Kasumi-1 (cell line): ENCODE data around the gene PALD1.

Experiments used
- DNase-seq, 2 experiments: peaks; one replicate each; lab custom pipeline; 2025; lab: John Stamatoyannopoulos, UW

PALD1 gene

DNA sequence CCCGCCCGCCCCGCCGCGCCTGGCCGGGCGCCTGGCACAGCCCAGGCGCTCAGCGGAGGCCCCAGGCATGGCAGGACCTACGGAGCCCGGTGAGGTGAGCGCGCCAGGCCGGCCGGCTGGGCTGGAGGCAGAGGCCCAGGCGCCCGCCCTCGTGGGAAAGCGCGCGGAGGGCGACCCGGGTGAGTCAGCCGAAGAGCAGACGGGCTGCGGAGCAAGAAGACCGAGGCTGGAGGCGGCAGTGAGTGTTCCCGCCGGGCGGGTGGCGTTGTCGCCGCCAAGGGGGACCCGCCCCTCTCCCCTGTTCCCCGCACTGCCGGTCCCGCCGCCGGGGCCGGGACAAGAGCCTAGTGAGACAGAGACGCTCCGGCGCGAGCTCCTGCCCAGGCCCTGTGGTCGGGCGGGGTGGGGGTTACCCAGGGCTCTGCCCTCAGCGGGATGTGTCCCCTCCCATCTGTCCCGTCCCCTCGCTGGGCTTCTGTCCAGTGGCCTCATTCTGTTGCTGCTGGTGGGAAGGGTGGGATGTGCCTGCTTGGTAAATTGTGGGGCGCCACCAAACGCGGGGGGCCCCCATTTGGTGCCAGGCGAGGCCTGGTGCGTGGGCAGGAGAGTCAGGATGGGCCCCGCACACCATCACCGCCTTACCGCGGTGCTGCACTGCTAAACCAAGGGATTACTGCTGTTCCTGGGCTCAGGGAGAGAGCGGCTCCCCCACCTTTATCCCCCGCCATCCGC is 20.1 kb upstream of the PALD1 start:
- peak in 1 of 2 experiments; percentile 30 for DNase-seq

GRCh38 chr10:70459061-70459773 is 19.4 kb upstream of the PALD1 start:
- no peak for DNase-seq

DNA sequence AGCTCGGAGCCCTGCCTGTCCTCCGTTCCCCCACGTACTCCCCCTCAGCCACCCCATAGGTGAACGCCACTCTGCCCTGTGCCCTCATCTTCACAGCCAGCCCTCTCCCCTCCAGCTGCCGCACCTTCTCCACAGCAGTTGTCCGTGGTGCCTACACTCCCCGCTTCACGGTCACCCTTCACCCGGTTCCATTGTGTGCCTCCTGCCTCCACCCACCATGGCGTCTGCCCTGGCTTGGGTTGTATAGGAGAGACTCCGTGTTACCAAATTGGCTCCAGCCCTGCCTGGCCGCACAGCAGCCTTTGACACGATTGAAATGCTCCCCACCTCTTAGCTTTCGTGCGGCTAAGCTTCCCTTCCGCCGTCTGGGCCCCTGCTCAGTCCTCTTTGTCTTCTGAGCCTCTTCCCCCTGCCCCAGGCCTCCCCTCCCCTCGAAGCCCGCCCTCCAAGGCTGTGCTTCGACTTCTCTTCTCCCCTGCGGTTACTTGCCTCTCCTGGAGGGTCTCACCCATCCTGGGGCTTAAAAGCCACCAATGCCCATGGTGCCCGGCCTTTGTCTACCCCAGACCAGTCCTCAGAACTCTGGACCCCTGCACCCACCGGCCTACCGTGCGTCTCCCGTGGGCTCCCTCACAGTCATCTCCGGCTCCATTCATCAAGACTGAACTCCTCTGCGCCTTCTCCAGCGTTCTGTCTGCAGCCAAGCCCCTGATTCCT is 18.6 kb upstream of the PALD1 start:
- DNase-seq = no peak

DNA sequence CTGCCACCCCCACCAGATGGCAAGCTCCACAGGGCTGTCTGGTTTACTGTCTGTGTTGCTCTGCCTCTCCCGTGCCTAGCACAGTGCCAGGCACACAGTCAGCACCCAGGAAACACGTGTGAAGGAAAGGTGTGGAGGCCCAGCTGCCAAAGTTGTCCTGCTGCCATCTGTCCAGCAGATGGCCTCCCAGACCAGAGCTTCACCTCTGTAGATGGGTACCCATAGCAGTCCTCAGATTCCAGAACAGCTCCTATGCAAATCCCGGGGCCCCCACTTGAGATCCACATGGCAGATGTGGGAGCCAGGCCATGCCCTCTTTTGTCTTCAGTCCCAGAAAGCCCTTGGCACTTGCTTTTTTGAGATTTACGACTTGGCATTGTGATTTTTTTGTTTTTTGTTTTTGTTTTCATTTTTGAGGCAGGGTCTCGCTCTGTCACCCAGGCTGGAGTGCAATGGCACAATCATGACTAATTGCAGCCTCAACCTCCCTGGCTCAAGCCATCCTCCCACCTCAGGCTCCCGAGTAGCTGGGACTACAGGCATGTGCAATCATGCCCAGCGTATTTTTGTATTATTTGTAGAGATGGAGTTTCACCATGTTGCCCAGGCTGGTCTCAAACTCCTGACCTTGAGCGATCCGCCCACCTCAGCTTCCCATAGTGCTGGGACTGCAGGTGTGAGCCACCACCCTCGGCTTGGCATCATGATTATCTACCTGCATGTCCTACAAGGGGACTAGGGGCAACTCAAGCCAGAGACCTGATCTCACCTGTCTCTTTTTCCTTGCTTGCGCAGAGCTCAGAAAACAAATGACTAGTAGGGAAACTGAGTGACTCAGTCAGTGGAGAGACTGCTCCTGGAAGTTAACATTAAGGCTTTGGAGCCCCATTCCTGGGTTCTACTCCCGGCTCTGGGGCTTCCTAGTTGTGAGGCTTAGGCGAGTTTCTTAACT is 16.9 kb upstream of the PALD1 start:
- DNase-seq = peak; percentile 59 to 70

DNA sequence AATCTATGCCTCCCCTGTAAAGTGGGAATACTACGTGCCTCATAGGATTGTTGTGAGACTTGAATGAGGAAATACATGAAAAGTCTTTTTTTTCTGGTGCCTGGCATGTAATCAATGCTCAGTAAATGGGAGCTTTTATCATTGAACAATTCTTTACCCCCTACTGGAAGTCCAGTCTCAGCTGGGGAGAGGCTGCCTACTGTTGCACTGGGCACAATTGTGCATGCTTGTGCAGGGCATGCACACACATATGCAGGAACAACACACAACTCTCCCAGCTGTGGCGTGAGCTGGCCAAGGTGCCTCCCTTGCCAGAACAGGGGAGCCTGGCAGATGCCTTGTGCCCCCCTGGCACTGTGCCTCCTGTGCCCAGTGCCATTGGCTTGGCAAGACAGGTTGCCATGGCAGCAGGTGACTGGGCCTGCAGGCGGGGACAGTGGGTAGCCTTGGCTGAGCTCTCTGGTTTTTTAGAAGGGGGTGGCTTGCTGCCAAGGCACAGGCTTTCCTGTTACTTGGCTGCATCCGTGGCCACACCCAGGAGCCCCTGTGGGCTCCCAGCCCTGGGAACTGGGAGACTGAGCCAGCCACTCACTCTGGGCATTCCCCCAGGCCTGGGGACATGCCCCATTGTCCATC is 16.1 kb upstream of the PALD1 start:
- DNase-seq = no peak

GRCh38 chr10:70465278-70465677 is 13.3 kb upstream of the PALD1 start:
- DNase-seq = no peak

GRCh38 chr10:70465832-70466231 is 12.7 kb upstream of the PALD1 start:
- DNase-seq = no peak

DNA sequence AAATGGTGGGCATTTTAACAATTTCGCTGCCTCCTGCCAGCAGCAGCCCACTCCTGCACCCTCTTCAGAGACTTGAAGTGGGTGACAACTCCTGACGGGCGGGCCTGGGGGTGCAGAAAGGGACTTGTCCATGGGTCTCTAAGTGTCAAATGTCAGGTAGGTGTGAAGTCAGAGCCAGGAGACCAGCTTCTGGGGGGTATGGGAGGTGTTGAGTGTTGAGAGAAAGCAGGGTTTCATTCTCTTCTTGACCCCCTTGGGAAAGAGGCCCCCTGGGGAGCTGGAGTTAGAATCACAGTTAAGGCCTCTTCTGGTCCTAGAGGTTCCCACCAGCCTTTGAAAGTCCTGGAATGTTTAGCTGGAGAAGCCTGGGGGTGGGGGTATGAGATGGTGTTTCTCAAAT is 11.6 kb upstream of the PALD1 start:
- no peak for DNase-seq

- DNase-seq = no peak
These were observed 5.6 kb upstream of the PALD1 start for GRCh38 chr10:70472799-70473454.

GRCh38 chr10:70474780-70475179 is 3.8 kb upstream of the PALD1 start:
- no peak for DNase-seq

- DNase-seq = no peak
These were observed 2.9 kb upstream of the PALD1 start for GRCh38 chr10:70475661-70476060.

DNA sequence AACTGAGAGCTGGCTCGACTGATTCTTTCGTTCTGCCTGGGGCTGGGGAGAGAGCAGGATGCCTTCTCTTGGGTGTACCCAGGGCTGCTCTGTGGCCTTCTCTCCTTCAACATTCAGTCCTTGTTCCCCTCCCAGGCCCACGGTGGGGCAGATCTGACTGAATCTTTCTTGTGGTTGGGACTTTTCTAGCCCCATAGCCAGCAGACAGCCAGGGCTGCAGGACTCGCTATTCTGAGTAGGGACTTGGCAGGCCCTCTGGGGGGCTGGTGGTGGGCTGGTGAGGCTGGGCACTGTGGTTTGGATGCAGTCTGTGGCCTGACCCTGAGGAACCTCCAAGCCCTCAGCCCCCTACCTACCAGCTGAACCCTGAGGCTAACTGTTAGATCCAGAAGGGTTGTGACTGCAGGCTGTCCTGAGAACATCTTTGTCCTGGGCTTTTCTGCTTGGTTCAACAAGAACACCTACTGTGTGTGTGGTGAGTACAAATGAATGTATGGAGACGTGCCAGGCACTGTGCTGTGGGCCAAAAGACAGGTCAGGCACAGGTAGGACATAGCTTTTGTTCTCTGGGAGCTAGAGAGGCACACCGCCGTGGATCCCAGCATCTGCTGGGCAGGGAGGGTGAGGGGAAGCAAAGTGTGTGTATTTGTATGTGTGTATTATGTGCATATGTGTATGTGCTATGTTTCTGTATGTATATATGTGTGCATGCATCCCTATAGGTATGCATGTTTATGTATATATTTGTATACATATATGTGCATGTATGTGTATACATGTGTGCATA is 2.1 kb upstream of the PALD1 start:
- DNase-seq = no peak

DNA sequence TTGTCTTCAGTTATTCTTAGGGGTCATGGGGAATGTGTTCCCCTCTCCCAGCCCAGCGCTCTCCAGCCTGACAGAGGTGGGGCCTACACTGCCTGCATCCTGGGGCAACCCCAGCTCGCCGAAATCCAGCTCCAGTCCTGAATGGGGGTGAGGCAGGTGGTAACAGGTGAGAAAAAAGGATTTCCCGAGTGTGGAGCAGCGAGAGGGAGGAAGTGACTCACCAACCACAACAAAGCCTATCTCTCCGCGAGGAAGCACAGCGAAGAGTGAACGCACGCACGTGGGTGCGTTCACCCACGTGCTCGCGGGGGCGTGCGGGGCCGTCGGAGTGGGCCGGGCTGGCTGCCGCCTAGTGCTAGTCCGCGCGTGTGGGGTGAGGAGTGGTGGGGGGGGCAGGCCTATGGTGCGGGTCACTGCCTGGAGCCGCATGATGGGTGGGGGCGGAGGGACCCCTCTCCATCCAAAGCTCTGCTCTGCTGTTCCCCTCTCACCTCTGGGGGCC is 855 bp upstream of the PALD1 start:
- DNase-seq = peak; percentile 16 to 25

GRCh38 chr10:70479165-70479581 is 606 bp downstream of the PALD1 start:
- DNase-seq = no peak

GRCh38 chr10:70479626-70480238 is 1.2 kb downstream of the PALD1 start:
- DNase-seq = no peak

DNA sequence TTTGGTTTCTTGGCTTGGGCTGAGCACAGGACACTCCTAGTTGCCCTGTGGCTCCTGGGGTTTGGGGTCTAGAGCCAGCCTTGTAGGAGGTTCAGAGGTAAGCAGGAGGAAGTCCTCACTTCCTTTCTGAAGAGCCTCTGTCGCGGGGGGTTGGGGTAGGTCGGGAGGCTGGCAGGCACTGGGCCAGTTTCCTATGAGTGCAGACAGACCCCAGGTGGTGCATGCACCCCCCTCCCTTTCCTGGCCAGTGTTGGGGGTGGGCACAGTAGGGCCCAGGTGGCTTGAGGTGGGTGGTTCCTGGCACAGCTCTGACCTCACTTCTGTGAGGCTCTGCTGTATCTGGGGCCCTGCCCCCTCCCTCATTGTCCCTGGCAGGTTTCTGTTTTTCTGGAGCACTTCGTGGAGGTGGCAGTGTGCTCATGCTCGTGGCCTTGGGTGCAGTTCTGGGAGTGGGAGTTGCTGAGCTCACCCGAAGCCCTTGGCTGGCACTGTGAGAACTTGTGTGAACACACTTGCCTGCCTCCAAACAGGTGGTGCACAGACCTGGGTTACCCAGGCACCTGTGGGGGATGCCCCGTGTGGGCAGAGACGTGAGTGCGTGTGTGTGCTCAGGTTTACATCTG is 1.8 kb downstream of the PALD1 start:
- DNase-seq = peak; percentile 81 to 84

DNA sequence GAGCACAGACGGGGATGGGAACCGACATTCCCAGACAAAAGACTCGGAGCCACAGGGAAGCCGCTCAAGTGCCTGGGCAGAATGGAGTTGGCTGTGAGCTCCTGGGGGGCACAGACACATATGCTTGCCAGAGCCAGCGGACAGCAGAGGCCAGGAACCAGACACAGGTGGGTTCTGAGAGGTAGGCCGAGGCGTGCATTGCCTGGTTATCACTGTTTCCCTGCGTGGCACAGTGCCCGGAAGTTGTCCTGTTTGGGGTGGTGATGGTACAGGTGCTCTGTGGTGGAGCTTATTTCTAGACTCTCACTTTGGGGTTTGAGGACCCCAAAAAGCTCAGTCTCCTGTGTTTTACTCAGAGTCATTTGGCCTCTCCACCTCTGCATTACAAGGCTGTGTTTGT is 2.5 kb downstream of the PALD1 start:
- no peak for DNase-seq

GRCh38 chr10:70481831-70482530 is 3.4 kb downstream of the PALD1 start:
- DNase-seq = no peak
